Non-pigmented ciliary epithelial cell (primary cell): ENCODE measurements around the gene RBFOX2.

ENCODE experiments used
- DNase-seq: peaks from one replicate; pipeline ENCODE4 v3.0.0-alpha.2; 2010; ENCODE audit warnings: low read depth

Gene RBFOX2

DNA sequence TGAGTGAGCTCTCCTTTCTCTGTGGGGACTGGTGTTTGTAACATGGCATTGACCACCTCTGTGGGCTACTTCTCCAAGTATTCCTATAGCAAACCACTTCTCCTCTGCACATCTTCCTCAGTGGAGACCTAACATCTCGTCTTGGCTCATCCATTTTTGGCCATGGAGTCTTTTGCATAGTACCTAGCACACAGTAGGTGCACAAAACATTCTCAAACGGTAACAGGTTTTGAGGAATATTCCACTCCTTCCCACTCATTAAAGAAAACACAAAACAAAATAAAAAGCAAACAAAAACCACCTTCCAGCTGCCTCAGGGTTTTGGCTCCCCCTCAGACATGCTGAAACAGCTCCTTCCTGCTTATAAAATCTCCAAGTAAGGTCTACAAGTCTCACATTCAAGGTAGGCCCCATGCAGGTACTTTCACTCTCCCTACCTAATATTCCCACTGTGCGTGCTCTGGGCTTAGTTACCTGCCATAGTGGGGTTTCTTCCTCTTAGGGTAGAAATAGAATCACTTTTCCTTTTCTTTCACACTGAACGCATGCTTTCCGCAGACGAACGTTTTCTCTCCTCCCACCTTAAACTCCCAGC, 132.4 kb downstream of the RBFOX2 start:
- no peak for DNase-seq

GRCh38 chr22:35894937-35895708, 133.5 kb downstream of the RBFOX2 start:
- DNase-seq = no peak

DNA sequence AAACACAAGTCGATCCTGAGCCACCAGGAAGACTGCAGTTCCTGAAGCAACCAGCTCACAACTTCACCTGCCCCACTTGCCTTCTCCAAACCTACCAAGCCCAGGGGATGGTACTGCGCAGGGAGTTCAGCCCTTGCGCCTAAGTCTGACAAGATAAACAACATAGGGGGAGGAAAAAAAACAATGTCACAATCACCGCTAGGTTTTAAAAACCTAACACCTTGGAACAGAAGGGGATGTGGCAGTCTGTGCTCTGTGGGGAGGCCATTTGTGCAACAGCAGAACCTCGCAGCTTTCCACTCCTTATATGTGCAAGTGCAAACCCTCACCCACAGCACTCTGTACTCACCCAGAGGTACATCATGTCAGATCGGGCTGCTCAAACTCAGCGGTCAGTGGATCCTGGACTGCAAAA, 134.2 kb downstream of the RBFOX2 start:
- DNase-seq = no peak

DNA sequence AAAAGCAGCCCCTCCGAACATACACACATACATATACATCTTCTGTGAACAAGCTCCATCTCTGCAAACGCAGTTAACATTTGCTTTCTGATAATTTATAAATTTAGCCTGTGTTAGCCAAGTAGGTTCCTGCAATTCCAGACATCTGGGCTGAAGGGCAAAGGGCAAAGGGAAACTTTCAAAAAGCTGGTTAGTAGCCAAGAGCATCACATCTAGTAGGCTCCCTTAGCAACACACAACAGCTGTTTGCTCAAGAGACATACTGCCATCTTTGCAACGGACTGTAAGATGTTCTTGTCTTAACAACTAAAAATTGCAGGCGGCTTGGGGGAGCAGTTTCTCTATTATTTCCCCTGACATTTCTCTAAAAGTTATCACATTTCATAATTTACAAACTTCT, 134.9 kb downstream of the RBFOX2 start:
- no peak for DNase-seq

GRCh38 chr22:35892192-35892591, 136.4 kb downstream of the RBFOX2 start:
- DNase-seq = no peak

- no peak for DNase-seq
These were observed 137.2 kb downstream of the RBFOX2 start for GRCh38 chr22:35891442-35891841.

GRCh38 chr22:35889071-35889470, 139.6 kb downstream of the RBFOX2 start:
- DNase-seq = no peak

DNA sequence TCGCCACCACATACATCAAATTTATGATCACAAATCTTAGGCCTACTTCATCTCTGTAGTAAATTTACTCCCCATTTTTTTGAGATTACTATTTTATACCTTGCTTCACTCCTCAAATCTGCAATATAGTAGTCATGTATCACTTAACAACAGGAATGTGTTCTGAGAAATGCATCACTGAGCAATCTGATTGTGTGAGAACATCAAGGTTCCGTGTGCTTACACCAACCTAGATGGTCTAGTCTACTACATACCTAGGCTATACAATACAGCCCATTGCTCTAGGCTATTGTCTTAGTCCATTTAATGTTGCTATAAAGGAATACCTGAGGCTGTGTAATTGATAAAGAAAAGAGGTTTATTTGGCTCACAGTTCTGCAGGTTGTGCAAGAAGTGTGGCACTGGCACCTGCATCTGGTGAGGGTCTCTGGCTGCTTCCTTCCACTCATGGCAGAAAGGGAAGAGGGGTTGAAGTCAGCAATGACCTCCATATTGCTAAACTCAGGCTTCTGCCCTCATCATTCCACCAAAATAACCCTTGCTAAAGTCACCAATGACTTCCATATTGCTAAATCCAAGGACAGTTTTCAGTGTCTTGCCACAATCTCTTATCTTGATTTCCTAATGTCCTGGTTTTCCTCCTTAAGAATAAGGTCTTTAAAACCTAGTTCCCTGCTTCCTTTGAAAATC, 140.3 kb downstream of the RBFOX2 start:
- no peak for DNase-seq

DNA sequence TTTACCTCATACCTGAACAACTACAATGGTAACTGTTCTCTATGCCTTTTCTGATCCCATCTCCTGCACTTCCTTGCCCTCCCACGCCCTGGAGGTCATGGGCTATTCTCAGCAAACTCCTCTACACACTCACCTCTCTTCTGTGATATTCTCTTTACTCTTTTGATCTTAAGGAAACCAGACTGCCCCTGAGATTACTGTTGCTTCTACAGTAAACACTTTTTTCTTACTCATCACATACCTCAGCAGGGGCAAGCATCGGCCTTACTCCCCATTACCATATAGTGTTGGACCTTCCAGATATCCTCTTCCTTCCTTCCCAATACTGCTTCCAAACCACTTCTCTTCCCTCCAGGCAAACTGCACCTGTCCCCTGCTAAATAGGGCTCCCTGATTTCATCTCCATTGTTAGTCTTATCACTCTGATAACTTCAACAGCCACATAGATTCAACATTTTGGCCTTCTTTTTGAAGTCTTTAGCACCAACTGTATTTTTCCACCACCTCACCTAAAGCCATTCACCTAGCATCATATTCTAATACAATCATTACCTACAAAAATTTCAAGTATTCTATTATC, 141.2 kb downstream of the RBFOX2 start:
- DNase-seq = no peak

DNA sequence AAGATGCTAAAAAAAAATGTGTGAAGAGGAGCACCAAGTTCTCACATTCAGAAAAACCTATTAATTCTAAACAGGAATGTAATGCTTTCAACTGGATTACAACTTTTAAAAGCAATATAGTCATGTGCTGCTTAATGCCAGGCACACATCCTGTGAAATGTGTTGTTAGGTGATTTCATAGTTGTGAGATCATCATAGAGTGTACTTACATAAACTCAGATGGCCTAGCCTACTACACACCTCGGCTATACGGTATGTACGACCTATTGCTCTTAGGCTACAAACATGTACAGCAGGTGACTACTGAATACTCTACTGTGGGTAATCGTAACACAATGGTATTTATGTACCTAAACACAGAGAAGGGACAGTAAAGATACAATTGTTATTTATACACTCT, 142.3 kb downstream of the RBFOX2 start:
- DNase-seq = no peak

DNA sequence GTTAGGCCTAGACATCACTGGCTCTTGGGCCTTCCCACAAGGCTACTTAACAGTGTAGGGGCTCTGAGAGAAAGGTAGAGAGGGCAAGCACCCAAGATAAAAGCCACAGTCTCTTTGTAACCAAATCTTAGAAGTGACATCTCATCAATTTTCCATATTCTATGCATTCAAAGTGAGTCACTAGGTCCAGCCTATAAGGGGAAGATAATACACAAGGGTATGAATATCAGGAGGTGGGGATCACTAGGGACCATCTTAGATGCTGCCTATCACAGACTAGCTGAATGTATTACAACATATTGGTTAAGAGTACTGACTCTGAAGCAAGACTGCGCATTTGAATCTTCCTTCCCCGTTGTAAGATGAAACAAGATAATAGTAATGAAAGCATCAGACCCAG, 144.1 kb downstream of the RBFOX2 start:
- no peak for DNase-seq

- DNase-seq = no peak
These were observed 145.5 kb downstream of the RBFOX2 start for GRCh38 chr22:35883031-35883620.

DNA sequence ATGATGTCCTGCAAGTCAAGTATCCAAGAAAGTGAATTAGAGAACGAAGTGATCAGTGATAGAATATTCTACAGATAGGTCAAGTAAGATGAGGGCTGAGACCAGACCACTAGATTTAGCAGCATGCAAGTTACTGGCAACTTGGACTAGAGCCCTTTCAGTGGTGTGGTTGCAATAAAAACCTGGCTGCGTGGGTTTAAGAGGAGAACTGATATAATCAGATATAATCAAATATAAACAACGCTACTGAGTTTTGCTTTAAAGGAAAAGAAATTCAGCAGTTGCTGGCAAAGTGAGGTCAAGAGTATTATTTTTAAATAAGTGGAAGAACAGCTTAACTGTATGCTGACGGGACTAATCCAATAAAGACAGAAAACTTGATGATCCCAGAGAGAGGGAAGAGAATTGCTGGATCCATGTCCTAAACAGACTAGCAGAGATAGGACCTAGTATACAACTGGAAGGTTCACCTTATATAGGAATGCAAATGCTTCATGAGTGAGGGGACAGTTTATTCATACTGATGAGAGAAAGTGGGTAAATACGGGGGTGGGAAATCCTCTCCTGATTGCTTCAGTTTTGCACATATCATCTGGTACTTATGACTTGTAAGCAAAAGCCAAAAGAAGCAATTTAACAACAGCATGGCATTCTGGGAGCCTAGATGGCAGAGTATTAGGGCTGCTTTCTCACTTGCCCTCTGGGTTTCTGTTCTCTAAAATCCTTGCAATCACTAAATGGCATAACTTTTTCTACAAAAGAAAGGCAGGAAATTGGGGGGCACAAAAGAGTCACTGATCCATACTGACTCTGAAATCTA, 146.2 kb downstream of the RBFOX2 start:
- DNase-seq = no peak

- no peak for DNase-seq
These were observed 149.3 kb downstream of the RBFOX2 start for GRCh38 chr22:35879351-35879750.

DNA sequence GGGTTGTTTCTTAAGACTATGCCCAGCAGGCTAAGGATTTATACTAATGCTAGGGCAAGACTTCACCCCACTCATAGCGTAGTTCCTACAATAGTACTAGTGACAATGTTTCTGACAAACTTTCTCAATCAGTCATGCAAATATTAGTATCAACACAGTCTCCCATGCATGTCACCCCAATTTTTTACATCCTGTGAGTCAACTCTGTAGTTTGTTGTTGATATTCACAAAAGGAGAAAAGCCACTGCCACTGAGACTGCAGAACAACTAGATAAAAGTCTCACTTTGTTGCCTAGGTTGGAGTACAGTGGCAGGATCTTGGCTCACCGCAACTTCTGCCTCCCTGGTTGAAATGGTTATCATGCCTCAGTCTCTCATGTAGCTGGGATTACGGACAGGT, 155.2 kb downstream of the RBFOX2 start:
- DNase-seq = no peak

- DNase-seq = no peak
These were observed 156.2 kb downstream of the RBFOX2 start for GRCh38 chr22:35872451-35872850.

GRCh38 chr22:35870517-35871293, 157.9 kb downstream of the RBFOX2 start:
- DNase-seq = no peak

GRCh38 chr22:35868938-35869337, 159.7 kb downstream of the RBFOX2 start:
- no peak for DNase-seq

- no peak for DNase-seq
These were observed 162.0 kb downstream of the RBFOX2 start for GRCh38 chr22:35866651-35867050.

DNA sequence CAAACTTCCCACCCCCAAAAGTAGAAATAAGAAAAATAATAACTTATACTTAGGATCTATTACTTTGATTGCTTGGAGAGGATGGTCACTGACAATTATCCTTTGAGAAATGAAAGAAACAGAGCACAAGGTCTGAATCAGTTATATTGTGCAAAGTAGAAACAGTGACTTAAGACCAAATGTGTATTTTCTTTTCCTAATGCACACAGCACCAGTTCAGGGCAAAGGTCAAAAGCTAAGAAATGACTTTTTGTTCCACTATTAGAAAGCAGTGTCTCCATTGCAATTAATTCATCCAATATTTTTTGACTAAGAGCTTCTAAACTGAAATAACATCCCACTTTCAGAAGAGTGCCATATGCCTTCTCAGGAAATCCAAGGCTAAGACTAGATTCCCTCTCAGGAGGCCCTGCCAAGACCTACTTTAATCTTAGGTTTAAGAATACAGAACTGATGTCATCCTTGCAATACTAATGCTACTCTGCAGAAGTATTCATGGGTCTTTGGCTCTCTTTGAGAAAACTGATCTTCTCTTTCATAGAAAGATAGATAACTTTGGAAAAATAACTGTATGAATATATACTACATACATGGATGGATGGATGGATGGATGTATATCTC, 164.0 kb downstream of the RBFOX2 start:
- DNase-seq = no peak
